HCT116 (cell line): ENCODE results near the gene HMCES.

Source experiments
- CTCF ChIP-seq, 3 experiments: fragments of 200-600 bp in 1 of 3; sonication (generic) in 1 of 3; IDR thresholded peaks in 2 of 3; conservative IDR thresholded peaks in 1 of 3; 2 replicates each; pipeline ENCODE4 v1.5.1; 2012 to 2017; ENCODE audit warnings: low read depth in 2 of 3, low read length in 2 of 3, antibody characterized with exemption in 1 of 3, borderline replicate concordance in 1 of 3, control low read depth in 1 of 3, mild to moderate bottlenecking in 1 of 3, mixed read lengths in 1 of 3, mixed run types in 1 of 3, moderate library complexity in 1 of 3; ENCODE audit not compliant: insufficient read depth in 1 of 3
- ELF1 ChIP-seq: IDR thresholded peaks from 2 replicates; pipeline ENCODE4 v1.6.1; 2012; ENCODE audit warnings: low read depth, borderline replicate concordance
- EZH2 ChIP-seq: fragments of 200-600 bp; sonication (generic); IDR thresholded peaks from 2 replicates; pipeline ENCODE4 v1.6.1; 2017; ENCODE audit warnings: antibody characterized with exemption, mixed run types
- JUND ChIP-seq: IDR thresholded peaks from 2 replicates; pipeline ENCODE4 v1.6.1; 2012
- POLR2A ChIP-seq: IDR thresholded peaks from 2 replicates; pipeline ENCODE4 v1.7.0; 2011; ENCODE audit warnings: borderline replicate concordance; ENCODE audit not compliant: insufficient read depth, insufficient read length; ENCODE audit errors: extremely low read depth
- POLR2AphosphoS5 ChIP-seq: IDR thresholded peaks from 2 replicates; pipeline ENCODE4 v1.6.1; 2011; ENCODE audit warnings: mild to moderate bottlenecking, low read depth, low read length, moderate library complexity
- RAD21 ChIP-seq: IDR thresholded peaks from 2 replicates; pipeline ENCODE4 v1.6.1; 2012; ENCODE audit warnings: low read depth, mild to moderate bottlenecking
- SIN3A ChIP-seq: IDR thresholded peaks from 2 replicates; pipeline ENCODE4 v1.6.1; 2012; ENCODE audit warnings: low read depth
- SP1 ChIP-seq: IDR thresholded peaks from 2 replicates; pipeline ENCODE4 v1.6.1; 2012; ENCODE audit warnings: low read depth
- TCF7L2 ChIP-seq: IDR thresholded peaks from 2 replicates; pipeline ENCODE4 v1.7.0; 2011; ENCODE audit warnings: borderline replicate concordance, inconsistent platforms; ENCODE audit not compliant: insufficient read depth, insufficient read length; ENCODE audit errors: extremely low read depth

GRCh38 chr3:129245141-129245540, 33.5 kb upstream of the HMCES start:
- TF ChIP-seq POLR2A: no peak
- TF ChIP-seq SIN3A: no peak
- TF ChIP-seq CTCF (IDR thresholded peaks at IDR 0.05 in 2 of 3, conservative IDR thresholded peaks at IDR 0.05 in 1 of 3; ENCODE audit: borderline replicate concordance in 1 of 3, insufficient read depth in 1 of 3, low read depth in 2 of 3, low read length in 2 of 3): no peak
- no peak for TF ChIP-seq ELF1
- TF ChIP-seq SP1: no peak
- no peak for TF ChIP-seq JUND
- TF ChIP-seq TCF7L2: no peak
- no peak for TF ChIP-seq POLR2AphosphoS5
- TF ChIP-seq EZH2: no peak
- no peak for TF ChIP-seq RAD21
